Mesothelial cell of epicardium (in vitro differentiated cells): ENCODE results near the gene ABI1. TPM values are rescaled to one million over a fixed set of nuclear protein-coding genes. Genes with fewer than 3 reads are reported as not detected.

ENCODE experiments used
- DNase-seq, 2 experiments: peaks; one replicate each; pipeline ENCODE4 v3.0.0; 2021; ENCODE audit warnings: low spot score in 2 of 2; ENCODE audit not compliant: unreplicated experiment in 2 of 2
- H3K27ac Mint-ChIP-seq: 2 replicates; pipeline ENCODE4 v1.8.0; 2021; ENCODE audit warnings: mixed read lengths
- H3K27me3 Mint-ChIP-seq: 2 replicates; pipeline ENCODE4 v1.8.0; 2021; ENCODE audit warnings: low read depth, mixed read lengths
- H3K36me3 Mint-ChIP-seq: 2 replicates; pipeline ENCODE4 v1.8.0; 2021; ENCODE audit warnings: mixed read lengths
- H3K4me1 Mint-ChIP-seq: 2 replicates; pipeline ENCODE4 v1.8.0; 2021; ENCODE audit warnings: mixed read lengths
- H3K4me3 Mint-ChIP-seq: 2 replicates; pipeline ENCODE4 v1.8.0; 2021; ENCODE audit warnings: mild to moderate bottlenecking, moderate library complexity, mixed read lengths
- H3K9me3 Mint-ChIP-seq: 2 replicates; pipeline ENCODE4 v1.8.0; 2021; ENCODE audit warnings: mixed read lengths
- CTCF ChIP-seq: fragments of 200-600 bp; sonication (generic); IDR thresholded peaks from one replicate; pipeline ENCODE4 v1.5.0; 2021; ENCODE audit warnings: antibody characterized with exemption; ENCODE audit not compliant: unreplicated experiment
- total RNA-seq: library from RNA; stranded (reverse); gene quantifications from 3 replicates; pipeline ENCODE4 v1.2.1, GENCODE V29; 2021

Gene ABI1
- total RNA-seq, 1 donor from 2014 or later = 41.3 TPM

GRCh38 chr10:26841733-26842317 lies 18.9 kb downstream of the ABI1 start:
- no peak overlapping the region for H3K4me3 Mint-ChIP-seq
- peaks cover 6% of the 10 kb centered on the region for H3K36me3 Mint-ChIP-seq
- no peak for DNase-seq
- H3K9me3 Mint-ChIP-seq = no peaks in the 10 kb centered on the region
- no peak overlapping the region for H3K27ac Mint-ChIP-seq
- H3K4me1 Mint-ChIP-seq = peaks cover 15% of the 10 kb centered on the region
- H3K27me3 Mint-ChIP-seq = no peaks in the 10 kb centered on the region
- TF ChIP-seq CTCF = no peak

- TF ChIP-seq CTCF = no peak
- H3K9me3 Mint-ChIP-seq = no peaks in the 10 kb centered on the region
- H3K27ac Mint-ChIP-seq = no peak overlapping the region
- H3K4me1 Mint-ChIP-seq = peaks cover 15% of the 10 kb centered on the region
- H3K36me3 Mint-ChIP-seq = peaks cover 8% of the 10 kb centered on the region
- no peak for DNase-seq
- no peaks in the 10 kb centered on the region for H3K27me3 Mint-ChIP-seq
- H3K4me3 Mint-ChIP-seq = no peak overlapping the region
These were observed 19.6 kb downstream of the ABI1 start for GRCh38 chr10:26840938-26841732.

- no peak for TF ChIP-seq CTCF
- H3K36me3 Mint-ChIP-seq = peaks cover 10% of the 10 kb centered on the region
- peaks cover 15% of the 10 kb centered on the region for H3K4me1 Mint-ChIP-seq
- H3K9me3 Mint-ChIP-seq = no peaks in the 10 kb centered on the region
- no peak overlapping the region for H3K4me3 Mint-ChIP-seq
- no peak for DNase-seq
- no peaks in the 10 kb centered on the region for H3K27me3 Mint-ChIP-seq
- peak overlapping the region; percentile 52 for H3K27ac Mint-ChIP-seq
These were observed 20.7 kb downstream of the ABI1 start for GRCh38 chr10:26839966-26840627.

GRCh38 chr10:26837139-26837538 lies 23.6 kb downstream of the ABI1 start:
- Mint-ChIP-seq H3K4me3 (no peak overlapping the region), H3K4me1 (peaks cover 12% of the 10 kb centered on the region), H3K27ac (no peak overlapping the region), H3K36me3 (peaks cover 11% of the 10 kb centered on the region), H3K9me3 (no peaks in the 10 kb centered on the region), H3K27me3 (no peaks in the 10 kb centered on the region)
- DNase-seq = no peak
- TF ChIP-seq CTCF = no peak

- no peak for DNase-seq
- Mint-ChIP-seq H3K27ac (no peak overlapping the region), H3K9me3 (peaks cover 6% of the 10 kb centered on the region), H3K4me1 (peaks cover 1% of the 10 kb centered on the region), H3K4me3 (no peak overlapping the region), H3K36me3 (peaks cover 14% of the 10 kb centered on the region), H3K27me3 (no peaks in the 10 kb centered on the region)
- no peak for TF ChIP-seq CTCF
These were observed 25.7 kb downstream of the ABI1 start for GRCh38 chr10:26835025-26835424.
